T-cell (primary cell): ENCODE measurements around the gene AGAP3. TPM values are rescaled to one million over a fixed set of nuclear protein-coding genes. Genes with fewer than 3 reads are reported as not detected.

Experiments used
- ATAC-seq, 4 experiments: fragments of 200-7000 bp in 3 of 4; fragments of 150-1000 bp in 1 of 4; cut with Tn5 transposase; replicated peaks in 1 of 4; 1 replicate in 3 of 4; 2 replicates in 1 of 4; pipeline ENCODE4 v1.10.0; 2021; ENCODE audit warnings: moderate library complexity in 3 of 4, mild to moderate bottlenecking in 2 of 4, moderate number of reproducible peaks in 1 of 4
- CTCF ChIA-PET, 2 donors: fragments of 300-600 bp; sonication (Branson Sonifier 250); formaldehyde crosslinking; loops; one replicate each; lab custom pipeline; 2022; ENCODE audit warnings: antibody characterized with exemption in 2 of 2; lab: Charles Lee
- POLR2A ChIA-PET, 2 donors: fragments of 300-600 bp; sonication (Branson Sonifier 250); formaldehyde crosslinking; loops; one replicate each; lab custom pipeline; 2022; ENCODE audit warnings: antibody characterized with exemption in 2 of 2; lab: Charles Lee
- DNase-seq, 35 experiments: peaks; one replicate each; pipeline versions ENCODE4 v3.0.0 to v3.0.0-alpha.2; 2013 to 2023
- H3K27ac ChIP-seq: one replicate; pipeline ENCODE4 v1.5.1; 2013; ENCODE audit warnings: low read length
- H3K27me3 ChIP-seq, 2 experiments: replicated peaks in 1 of 2; 1 replicate in 1 of 2; 2 replicates in 1 of 2; pipeline versions ENCODE4 v1.6.1 to v1.7.0; 2013; ENCODE audit warnings: low read length in 1 of 2, mixed read lengths in 1 of 2; ENCODE audit not compliant: control insufficient read depth in 2 of 2, insufficient read depth in 2 of 2; ENCODE audit errors: extremely low read depth in 1 of 2
- H3K36me3 ChIP-seq, 2 donors: 1 replicate in 1 of 2; 2 replicates in 1 of 2; pipeline versions ENCODE4 v1.6.1 to v1.7.0; 2013; ENCODE audit warnings: low read length in 1 of 2; ENCODE audit not compliant: control insufficient read depth in 2 of 2, insufficient read depth in 1 of 2; ENCODE audit errors: extremely low read depth in 1 of 2
- H3K4me1 ChIP-seq, 2 experiments: 1 replicate in 1 of 2; 2 replicates in 1 of 2; pipeline versions ENCODE4 v1.6.1 to v1.7.0; 2013; ENCODE audit warnings: low read length in 2 of 2, mixed read lengths in 1 of 2; ENCODE audit not compliant: insufficient read depth in 2 of 2, control insufficient read depth in 1 of 2; ENCODE audit errors: extremely low read depth in 1 of 2
- H3K4me3 ChIP-seq, 2 donors: 1 replicate in 1 of 2; 2 replicates in 1 of 2; pipeline versions ENCODE4 v1.5.1 to v1.7.0; 2013; ENCODE audit warnings: mild to moderate bottlenecking in 2 of 2, low read length in 1 of 2, moderate library complexity in 1 of 2; ENCODE audit not compliant: control insufficient read depth in 1 of 2; ENCODE audit errors: extremely low read depth in 1 of 2
- H3K9me3 ChIP-seq: 2 replicates; pipeline ENCODE4 v1.7.0; 2013
- H3K27ac Mint-ChIP-seq, 2 donors: one replicate each; pipeline ENCODE4 v1.8.0; 2020 to 2021; ENCODE audit warnings: mild to moderate bottlenecking in 2 of 2, mixed read lengths in 2 of 2
- H3K27me3 Mint-ChIP-seq, 2 donors: one replicate each; pipeline ENCODE4 v1.8.0; 2021 to 2022; ENCODE audit warnings: mixed read lengths in 2 of 2
- H3K36me3 Mint-ChIP-seq: one replicate; pipeline ENCODE4 v1.8.0; 2021; ENCODE audit warnings: mixed read lengths
- H3K4me1 Mint-ChIP-seq, 3 donors: one replicate each; pipeline ENCODE4 v1.8.0; 2020 to 2022; ENCODE audit warnings: mixed read lengths in 3 of 3, mild to moderate bottlenecking in 1 of 3
- H3K4me3 Mint-ChIP-seq, 3 donors: one replicate each; pipeline ENCODE4 v1.8.0; 2020 to 2022; ENCODE audit warnings: mild to moderate bottlenecking in 3 of 3, mixed read lengths in 3 of 3, moderate library complexity in 3 of 3
- H3K9me3 Mint-ChIP-seq, 3 donors: one replicate each; pipeline ENCODE4 v1.8.0; 2020 to 2022; ENCODE audit warnings: mixed read lengths in 3 of 3
- WGBS: methylation state at CpG from one replicate; pipeline ENCODE4 v1.1.5; 2013; ENCODE audit warnings: missing lambda C conversion rate; ENCODE audit not compliant: insufficient coverage; 5-methylcytosine and 5-hydroxymethylcytosine counted together
- total RNA-seq, 35 experiments: library from RNA in 6 of 35; stranded (reverse) in 6 of 35; fragments of 120-200 nt in 1 of 35; gene quantifications; one replicate each; pipeline versions ENCODE4 v1.2.1 to v1.2.4 and lab custom pipeline; 2013 to 2026

AGAP3 gene
- total RNA-seq, 5 donors from 2014 or later (not counting 1 experiment from before 2014, with no cell fraction given): 28.2 to 67.3 (median 50.9) TPM

- H3K27me3 Mint-ChIP-seq: peaks cover 0 to 13% of the 10 kb centered on the region in 2 donors
- 85% methylated on average over 10 of the region's 11 CpGs for WGBS
- Histone ChIP-seq H3K27ac (no peak overlapping the region), H3K4me3 (no peak overlapping the region), H3K9me3 (no peaks in the 10 kb centered on the region), H3K4me1 (peaks cover 2 to 10% of the 10 kb centered on the region in 2 experiments), H3K36me3 (no peaks in the 10 kb centered on the region), H3K27me3 (peaks cover 0 to 22% of the 10 kb centered on the region in 2 experiments)
- ChIA-PET CTCF (interaction anchor here (0.6 to 2.0 kb wide), 14 partner anchors 13 to 212 kb away, joined by 3 to 15 read pairs (median 4); partner anchors contain the start of gene ABCB8 (in 1 of the 2)), POLR2A (interaction anchor here in 1 of 2 donors (0.6 kb wide), 1 partner anchor 80 kb away, joined by 4 read pairs; no protein-coding TSS in a partner anchor)
- no peak overlapping the region for H3K27ac Mint-ChIP-seq
- no peak overlapping the region for H3K4me3 Mint-ChIP-seq
- DNase-seq (no peak), ATAC-seq (no peak)
- no peaks in the 10 kb centered on the region for H3K9me3 Mint-ChIP-seq
- peaks cover 2 to 8% (median 6%) of the 10 kb centered on the region in 3 donors for H3K4me1 Mint-ChIP-seq
- H3K36me3 Mint-ChIP-seq: peaks cover 5% of the 10 kb centered on the region
Measured at GRCh38 chr7:151110236-151110940, 24.1 kb downstream of the AGAP3 start.

DNA sequence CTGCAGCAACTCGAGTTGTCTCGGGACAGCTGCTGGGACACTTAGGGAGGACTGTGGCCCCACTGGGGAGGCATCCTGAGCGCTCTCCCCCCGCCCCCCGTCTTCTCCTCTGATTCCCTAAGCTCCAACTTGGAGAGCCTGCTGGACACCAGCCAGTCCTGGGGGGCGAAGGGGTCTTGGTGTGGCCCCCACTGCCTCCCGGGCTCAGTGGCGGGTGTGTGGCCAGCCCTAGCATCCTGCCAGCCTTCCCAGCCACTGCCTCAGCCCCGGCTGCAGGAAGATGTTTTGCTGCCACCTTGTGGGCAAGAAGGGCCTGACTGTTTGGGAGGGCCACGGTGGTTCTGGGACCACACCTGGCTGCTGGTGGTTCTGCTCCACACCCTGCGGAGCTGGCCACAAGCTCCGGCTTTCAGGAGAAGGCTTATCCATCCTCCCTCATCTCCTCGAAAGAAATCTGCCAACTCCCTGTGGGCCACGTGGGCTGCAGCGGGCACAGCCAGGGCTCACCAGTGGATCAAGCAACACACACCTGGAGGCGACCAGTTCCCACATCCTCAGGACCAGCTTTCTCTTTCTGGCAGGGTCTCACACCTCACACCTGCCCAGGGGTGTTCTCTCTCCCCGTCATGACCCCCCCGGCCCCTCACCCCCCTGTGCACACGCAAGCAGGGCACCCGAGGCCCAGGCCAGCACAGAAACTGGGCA is 24.8 kb downstream of the AGAP3 start:
- H3K27me3 Mint-ChIP-seq: peaks cover 0 to 13% of the 10 kb centered on the region in 2 donors
- no peak overlapping the region for H3K4me3 ChIP-seq
- H3K36me3 ChIP-seq: no peaks in the 10 kb centered on the region
- ChIA-PET CTCF (interaction anchor here (0.6 to 2.0 kb wide), 15 partner anchors 13 to 224 kb away, joined by 3 to 15 read pairs (median 4); partner anchors contain the start of gene ABCB8 (in 1 of the 2)), POLR2A (interaction anchor here in 1 of 2 donors (0.5 kb wide), 1 partner anchor 61 kb away, joined by 3 read pairs; no protein-coding TSS in a partner anchor)
- peaks cover 0 to 27% of the 10 kb centered on the region in 2 experiments for H3K27me3 ChIP-seq
- peak; percentile 36 to 85 (median 65) for DNase-seq
- no peak overlapping the region for H3K4me3 Mint-ChIP-seq
- peaks cover 2 to 17% of the 10 kb centered on the region in 2 experiments for H3K4me1 ChIP-seq
- peaks cover 5 to 12% (median 6%) of the 10 kb centered on the region in 3 donors for H3K4me1 Mint-ChIP-seq
- ATAC-seq: peak; percentile 63 to 78 (median 70)
- no peak overlapping the region for H3K27ac Mint-ChIP-seq
- no peaks in the 10 kb centered on the region for H3K9me3 Mint-ChIP-seq
- H3K9me3 ChIP-seq: no peaks in the 10 kb centered on the region
- WGBS: 32% methylated on average over 17 of the region's 20 CpGs
- H3K36me3 Mint-ChIP-seq: peaks cover 5% of the 10 kb centered on the region
- no peak overlapping the region for H3K27ac ChIP-seq

DNA sequence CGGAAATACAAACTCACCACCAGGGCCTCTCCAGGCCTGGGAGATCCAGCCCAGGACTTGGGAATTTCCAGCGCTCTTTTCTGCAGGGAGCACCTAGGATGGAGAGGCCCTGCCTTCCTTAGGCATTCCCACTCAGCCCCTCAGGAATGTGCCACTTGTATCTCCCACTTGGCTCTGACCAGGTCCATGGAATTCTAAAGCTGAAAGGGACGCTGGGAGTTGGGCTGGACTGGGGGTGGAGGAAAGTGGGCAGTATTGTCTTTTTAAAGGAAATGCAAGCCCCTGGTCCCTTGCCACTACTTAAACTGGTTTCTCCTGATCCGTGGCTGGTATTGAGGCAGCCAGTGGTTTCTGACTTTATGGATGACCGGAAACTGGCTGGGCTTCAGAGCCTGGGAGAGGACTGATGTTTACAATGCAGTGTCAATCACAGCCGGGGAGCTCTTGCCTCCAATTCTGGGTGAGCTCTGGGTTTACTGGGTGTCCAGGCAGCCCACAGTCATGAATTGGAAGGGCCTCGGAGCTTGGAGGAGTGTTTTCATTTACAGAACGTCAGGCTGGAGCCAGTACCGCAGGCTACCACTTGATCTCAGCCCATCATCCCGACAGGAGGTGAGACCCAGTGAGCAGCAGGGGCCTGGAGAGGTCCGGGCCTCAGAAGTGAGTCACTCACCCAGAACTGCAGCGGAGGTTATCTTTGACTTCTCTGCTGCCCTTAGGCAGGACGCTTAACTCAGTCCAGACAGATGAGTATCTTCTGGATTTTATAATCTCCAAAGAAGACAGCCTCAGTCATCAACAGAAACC is 27.3 kb downstream of the AGAP3 start:
- ChIA-PET POLR2A (no interaction called here), CTCF (interaction anchor here in 1 of 2 donors (1.4 kb wide), 1 partner anchor 150 kb away, joined by 3 read pairs; no protein-coding TSS in a partner anchor)
- peaks cover 13 to 26% (median 16%) of the 10 kb centered on the region in 3 donors for H3K4me1 Mint-ChIP-seq
- no peak for DNase-seq
- peaks cover 6% of the 10 kb centered on the region for H3K36me3 Mint-ChIP-seq
- Histone ChIP-seq H3K27me3 (peaks cover 0 to 32% of the 10 kb centered on the region in 2 experiments), H3K36me3 (no peaks in the 10 kb centered on the region), H3K4me1 (peaks cover 2 to 41% of the 10 kb centered on the region in 2 experiments), H3K9me3 (no peaks in the 10 kb centered on the region), H3K27ac (no peak overlapping the region), H3K4me3 (no peak overlapping the region)
- peaks cover 0 to 13% of the 10 kb centered on the region in 2 donors for H3K27me3 Mint-ChIP-seq
- no peak overlapping the region for H3K27ac Mint-ChIP-seq
- no peak for ATAC-seq
- H3K4me3 Mint-ChIP-seq: peak overlapping the region; percentile 41 to 43 (median 42)
- H3K9me3 Mint-ChIP-seq: no peaks in the 10 kb centered on the region
- 89% methylated on average over 10 of the region's 13 CpGs for WGBS

DNA sequence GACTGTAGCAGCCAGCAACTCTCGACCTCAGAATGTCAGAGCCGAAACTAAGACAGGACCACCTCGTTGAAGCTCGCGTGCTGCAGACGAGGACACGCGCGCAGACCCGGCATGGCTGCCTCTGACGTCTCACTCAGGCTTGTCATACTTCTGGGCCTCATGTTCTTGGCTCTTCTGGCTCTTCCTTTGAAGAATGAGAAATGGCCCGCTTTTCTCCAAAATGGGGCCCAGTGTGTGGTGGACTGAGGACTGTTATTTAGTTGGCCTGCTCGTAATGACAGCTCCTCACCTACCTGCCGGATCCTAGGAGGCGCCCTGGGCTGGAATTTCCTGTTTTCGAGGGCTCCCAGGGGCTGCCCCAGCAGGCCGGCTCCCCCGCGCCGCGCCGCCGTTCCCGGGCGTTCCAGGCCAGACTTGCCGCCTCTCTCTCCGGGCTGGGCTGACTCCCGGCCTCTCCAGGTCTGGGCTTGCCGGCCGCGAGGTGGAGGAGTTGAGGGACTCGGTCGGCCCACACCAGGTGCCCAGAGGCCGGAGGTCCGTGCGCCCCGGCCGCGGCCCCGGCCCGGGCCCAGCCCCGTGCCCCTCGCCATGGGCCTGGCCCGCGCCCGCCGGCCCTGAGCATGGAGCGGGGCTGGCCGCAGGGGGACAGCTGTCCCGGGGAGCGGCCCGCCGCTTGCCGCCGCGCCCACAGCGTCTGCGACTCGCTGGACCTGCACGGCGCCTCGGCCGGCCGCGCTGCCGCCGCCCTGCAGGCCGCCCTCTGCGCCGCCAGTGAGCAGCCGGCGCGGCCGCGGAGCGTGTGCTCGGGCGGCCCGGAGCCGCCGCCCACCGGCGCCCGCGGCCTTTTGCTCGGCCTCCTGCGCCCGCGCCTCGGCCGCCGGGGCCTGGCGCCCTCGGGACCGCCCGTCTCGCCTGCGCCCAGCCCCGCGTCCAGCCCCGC is 28.1 kb downstream of the AGAP3 start:
- ATAC-seq: peak in 1 of 4 experiments; percentile 9

DNA sequence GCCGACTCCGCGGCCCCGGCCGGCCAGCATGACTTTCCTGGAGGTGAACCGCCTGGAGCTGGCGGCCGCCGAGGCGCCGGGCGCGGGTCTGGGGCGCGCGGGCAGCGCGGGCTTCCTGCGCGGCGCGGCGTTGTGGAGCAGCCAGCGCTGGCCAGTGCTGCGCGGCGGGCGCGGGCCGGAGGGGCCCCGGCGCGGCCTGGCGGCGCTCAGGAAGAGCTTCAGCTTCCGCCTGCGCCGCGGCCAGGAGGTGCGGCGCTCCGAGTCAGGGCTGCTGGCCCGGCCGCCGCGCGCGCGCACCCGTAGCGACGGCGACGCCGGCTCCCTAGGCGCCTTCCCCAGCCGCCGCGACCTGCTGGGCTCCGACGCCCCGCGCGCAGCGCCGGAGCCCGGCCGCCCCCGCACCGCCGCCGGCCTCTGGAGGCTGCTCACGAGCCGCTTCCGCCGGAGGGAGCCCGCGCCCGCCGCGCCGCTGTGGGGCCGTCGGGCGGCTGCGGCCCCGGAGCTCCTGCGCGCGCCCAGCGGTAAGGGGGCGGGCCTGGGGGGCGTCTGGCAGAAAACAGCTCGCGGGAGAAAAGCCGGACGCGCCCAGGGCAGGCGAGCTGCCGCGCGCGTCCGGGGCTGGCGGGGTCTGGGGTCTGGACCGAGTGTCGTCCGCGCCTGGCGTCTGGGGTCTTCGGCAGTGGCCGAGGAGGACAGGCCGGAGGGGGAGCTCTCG is 29.0 kb downstream of the AGAP3 start:
- POLR2A ChIA-PET: no interaction called here
- peak in 9 of 35 experiments; percentile 8 to 53 (median 24) for DNase-seq
- 10% methylated on average over 112 of the region's 114 CpGs for WGBS

More for the DNA sequence above, 28.1 kb downstream of the AGAP3 start:
- Histone ChIP-seq H3K27ac (no peak overlapping the region), H3K4me1 (peaks cover 2 to 41% of the 10 kb centered on the region in 2 experiments), H3K27me3 (peaks cover 0 to 32% of the 10 kb centered on the region in 2 experiments), H3K4me3 (no peak overlapping the region), H3K9me3 (no peaks in the 10 kb centered on the region), H3K36me3 (no peaks in the 10 kb centered on the region)
- H3K27me3 Mint-ChIP-seq: peaks cover 0 to 13% of the 10 kb centered on the region in 2 donors
- CTCF ChIA-PET: no interaction called here
- POLR2A ChIA-PET: no interaction called here
- no peak overlapping the region for H3K27ac Mint-ChIP-seq
- DNase-seq: no peak
- peaks cover 19 to 31% (median 22%) of the 10 kb centered on the region in 3 donors for H3K4me1 Mint-ChIP-seq
- WGBS: 41% methylated on average over 99 of the region's 101 CpGs
- peaks cover 12% of the 10 kb centered on the region for H3K36me3 Mint-ChIP-seq
- no peaks in the 10 kb centered on the region for H3K9me3 Mint-ChIP-seq
- H3K4me3 Mint-ChIP-seq: peak overlapping the region; percentile 34 to 41 (median 37)

More for the DNA sequence above, 29.0 kb downstream of the AGAP3 start:
- peak overlapping the region in 1 of 2 donors; percentile 10 for H3K4me3 ChIP-seq
- peaks cover 0 to 32% of the 10 kb centered on the region in 2 experiments for H3K27me3 ChIP-seq
- H3K4me3 Mint-ChIP-seq: peak overlapping the region; percentile 63 to 71 (median 64)
- peaks cover 19 to 30% (median 22%) of the 10 kb centered on the region in 3 donors for H3K4me1 Mint-ChIP-seq
- H3K9me3 ChIP-seq: no peaks in the 10 kb centered on the region
- peaks cover 0 to 13% of the 10 kb centered on the region in 2 donors for H3K27me3 Mint-ChIP-seq
- peaks cover 2 to 41% of the 10 kb centered on the region in 2 experiments for H3K4me1 ChIP-seq
- H3K27ac Mint-ChIP-seq: peak overlapping the region in 1 of 2 donors; percentile 78
- peak; percentile 48 to 52 (median 52) for ATAC-seq
- H3K27ac ChIP-seq: no peak overlapping the region
- CTCF ChIA-PET: no interaction called here
- peaks cover 18% of the 10 kb centered on the region for H3K36me3 Mint-ChIP-seq
- H3K9me3 Mint-ChIP-seq: no peaks in the 10 kb centered on the region
- H3K36me3 ChIP-seq: no peaks in the 10 kb centered on the region
